Hippocampal formation (tissue), 2 donors: Measurements from ENCODE around the gene CPEB4.

Experiments used
- DNase-seq, 2 donors: peaks; one replicate each; lab custom pipeline; 2025; lab: John Stamatoyannopoulos, UW

CPEB4 gene

GRCh38 chr5:173884402-173885053 is 3.6 kb upstream of the CPEB4 start:
- no peak for DNase-seq

- no peak for DNase-seq
Measured at GRCh38 chr5:173885054-173885443, 3.1 kb upstream of the CPEB4 start.

- DNase-seq: no peak
Measured at GRCh38 chr5:173885475-173886010, 2.6 kb upstream of the CPEB4 start.

- no peak for DNase-seq
Measured at GRCh38 chr5:173886150-173886549, 2.0 kb upstream of the CPEB4 start.

- DNase-seq: no peak
Measured at GRCh38 chr5:173888473-173889131, 453 bp downstream of the CPEB4 start.

- peak; percentile 57 to 62 for DNase-seq
Measured at GRCh38 chr5:173890195-173890991, 2.2 kb downstream of the CPEB4 start.

GRCh38 chr5:173891308-173892116 is 3.4 kb downstream of the CPEB4 start:
- no peak for DNase-seq

GRCh38 chr5:173893192-173893561 is 5.0 kb downstream of the CPEB4 start:
- DNase-seq: no peak

- no peak for DNase-seq
Measured at GRCh38 chr5:173895401-173896165, 7.4 kb downstream of the CPEB4 start.

GRCh38 chr5:173896631-173897030 is 8.5 kb downstream of the CPEB4 start:
- no peak for DNase-seq

GRCh38 chr5:173901705-173902104 is 13.6 kb downstream of the CPEB4 start:
- no peak for DNase-seq

- DNase-seq: no peak
Measured at GRCh38 chr5:173902334-173902733, 14.2 kb downstream of the CPEB4 start.

- DNase-seq: no peak
Measured at GRCh38 chr5:173902743-173903142, 14.6 kb downstream of the CPEB4 start.

- DNase-seq: no peak
Measured at GRCh38 chr5:173903396-173904140, 15.4 kb downstream of the CPEB4 start.

GRCh38 chr5:173904151-173904550 is 16.0 kb downstream of the CPEB4 start:
- DNase-seq: no peak

GRCh38 chr5:173907284-173907683 is 19.1 kb downstream of the CPEB4 start:
- no peak for DNase-seq

GRCh38 chr5:173907686-173908371 is 19.7 kb downstream of the CPEB4 start:
- DNase-seq: peak in 1 of 2 donors; percentile 49

GRCh38 chr5:173909199-173909598 is 21.1 kb downstream of the CPEB4 start:
- peak; percentile 30 to 88 for DNase-seq

GRCh38 chr5:173910215-173910614 is 22.1 kb downstream of the CPEB4 start:
- no peak for DNase-seq

- no peak for DNase-seq
Measured at GRCh38 chr5:173911623-173912022, 23.5 kb downstream of the CPEB4 start.
